ENCODE data around the gene CTIF.
"Not testable (repeated sequence)": the region's sequence is repeated elsewhere in the genome, so short reads cannot be mapped to it uniquely, and the experiment has no call there.

The CTIF gene

DNA sequence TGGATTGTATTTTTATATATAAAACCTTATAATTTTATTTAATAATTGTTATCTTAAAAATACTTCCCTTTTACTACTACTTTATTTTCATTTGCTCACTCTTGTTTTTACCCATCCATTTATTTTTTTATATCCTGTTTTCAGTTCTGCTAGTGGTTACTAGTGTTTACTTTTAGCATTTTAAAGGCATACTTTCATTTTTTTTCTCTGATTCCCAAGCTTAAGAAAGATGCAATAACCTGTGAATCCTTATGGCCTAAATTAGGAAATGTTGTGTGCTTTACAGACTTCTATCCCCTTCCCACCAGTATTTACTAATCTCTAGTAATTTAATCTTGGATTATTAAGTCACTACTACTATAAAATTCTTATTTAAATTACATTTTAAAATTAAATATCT lies 272.0 kb downstream of the CTIF start:
- DNase-seq, result no peak

DNA sequence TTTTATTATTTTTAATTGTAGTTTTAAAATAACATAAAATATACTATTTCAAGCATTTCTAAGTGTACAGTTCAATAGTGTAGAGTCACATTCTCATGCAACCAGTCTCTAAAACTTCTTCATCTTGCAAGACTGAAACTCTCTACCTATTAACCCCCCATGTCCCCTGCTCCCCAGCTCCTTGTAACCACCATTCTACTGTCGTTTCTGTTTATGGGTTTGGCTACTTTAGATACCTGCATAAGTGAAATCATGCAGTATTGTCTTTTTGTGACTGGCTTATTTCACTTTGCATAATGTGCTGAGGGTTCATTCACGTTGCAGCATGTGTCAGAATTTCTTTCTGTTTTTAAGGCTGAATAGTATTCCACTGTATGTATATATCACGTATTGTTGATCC lies 272.6 kb downstream of the CTIF start:
- DNase-seq, result no peak

DNA sequence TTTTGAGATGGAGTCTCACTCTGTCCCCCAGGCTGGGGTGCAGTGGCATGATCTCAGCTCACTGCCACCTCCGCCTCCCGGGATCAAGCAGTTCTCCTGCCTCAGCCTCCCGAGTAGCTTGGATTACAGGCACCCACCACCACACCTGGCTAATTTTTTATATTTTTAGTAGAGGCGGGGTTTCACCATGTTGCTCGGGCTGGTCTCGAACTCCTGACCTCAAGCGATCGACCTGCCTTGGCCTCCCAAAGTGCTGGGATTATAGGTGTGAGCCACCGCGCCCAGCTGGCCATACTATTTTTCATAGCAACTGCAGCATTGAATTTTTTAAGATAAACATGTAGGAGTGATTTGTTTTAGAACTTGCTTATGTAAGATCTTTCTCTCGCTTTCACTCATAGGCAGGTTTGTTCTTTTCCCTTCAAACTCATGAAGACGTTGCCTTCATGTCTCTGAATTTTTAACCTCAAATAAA lies 273.2 kb downstream of the CTIF start:
- not testable (repeated sequence) for DNase-seq

DNA sequence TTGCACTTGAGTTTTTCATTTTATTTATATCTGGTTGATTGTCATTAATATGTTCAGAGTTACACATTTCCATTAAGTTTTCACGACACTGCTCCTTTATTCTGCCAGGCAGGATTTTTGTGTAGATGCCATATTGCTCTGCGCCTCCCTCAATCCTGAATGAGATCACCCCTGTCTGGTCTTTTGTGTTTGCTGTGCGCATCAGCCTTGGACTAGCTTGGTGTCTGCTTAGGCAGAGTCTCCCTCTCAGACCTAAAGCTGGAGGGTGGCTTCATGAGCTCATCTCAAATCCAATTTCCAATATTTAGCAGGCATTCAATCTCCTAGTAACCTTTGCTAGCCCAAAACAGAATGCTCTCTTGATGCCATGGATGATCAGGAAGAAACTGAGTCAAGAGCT lies 274.5 kb downstream of the CTIF start:
- no peak for DNase-seq

DNA sequence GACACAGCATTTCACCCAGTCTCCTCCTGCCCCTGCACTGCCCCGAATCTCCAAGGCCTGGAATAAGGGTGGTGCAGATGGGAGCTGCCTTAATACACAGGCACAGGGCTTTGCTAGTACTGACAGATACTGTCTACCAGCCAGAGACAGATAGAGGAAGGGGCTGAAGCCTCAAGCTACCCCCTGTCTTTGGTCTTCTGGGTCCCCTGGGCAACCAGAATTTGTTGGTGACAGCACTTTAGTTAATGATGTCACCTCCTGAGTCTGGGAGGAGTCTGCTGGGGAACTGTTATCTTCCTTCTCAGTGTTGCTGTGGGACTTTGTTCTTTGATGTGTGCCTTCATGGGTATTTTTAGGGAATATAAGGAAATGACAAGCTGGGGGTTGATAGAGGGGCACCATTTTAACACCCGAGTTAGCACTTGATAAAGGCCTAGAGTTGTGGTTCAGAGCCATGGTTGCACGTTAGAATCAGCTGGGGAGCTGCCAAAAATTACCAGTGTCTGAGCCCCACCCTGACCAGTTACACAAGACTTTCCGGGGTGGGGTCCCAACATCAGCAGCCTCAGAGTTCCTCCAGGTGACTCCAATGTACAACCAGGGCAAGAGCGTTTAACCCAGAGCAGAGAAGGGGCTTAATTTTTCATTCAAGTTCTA lies 275.1 kb downstream of the CTIF start:
- DNase-seq, result no peak

DNA sequence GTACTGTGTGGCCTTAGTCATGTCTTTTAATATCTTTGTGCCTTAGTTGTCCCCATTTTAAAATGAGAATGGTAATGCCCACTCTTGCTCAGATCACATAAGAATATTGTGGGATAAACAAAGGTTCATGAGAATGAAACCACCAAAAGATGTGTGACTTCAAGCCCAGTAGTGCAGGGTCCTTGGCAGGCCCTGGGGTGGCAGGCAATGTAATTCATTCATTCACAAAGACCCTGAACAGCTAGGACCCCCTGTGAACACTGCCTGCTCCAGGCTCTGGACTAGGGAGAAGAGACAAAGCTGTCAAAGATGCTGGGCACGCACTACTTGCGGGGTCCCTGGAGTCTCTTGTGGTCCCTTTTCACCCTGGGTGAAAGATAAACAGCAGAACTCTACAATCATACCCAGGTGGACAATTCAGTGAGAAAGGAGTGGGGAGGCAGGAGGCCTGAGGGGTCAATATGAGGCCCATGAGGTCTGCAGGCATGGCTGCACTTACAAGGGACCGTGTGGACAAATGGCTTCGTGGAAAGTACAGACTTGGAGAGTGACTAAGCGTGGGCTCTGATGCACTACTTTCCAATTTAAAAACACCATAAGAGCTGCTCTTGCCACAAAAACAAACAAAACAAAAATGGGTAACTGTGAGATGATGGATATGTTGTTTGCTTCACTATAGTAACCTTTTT lies 275.8 kb downstream of the CTIF start:
- no peak for DNase-seq

DNA sequence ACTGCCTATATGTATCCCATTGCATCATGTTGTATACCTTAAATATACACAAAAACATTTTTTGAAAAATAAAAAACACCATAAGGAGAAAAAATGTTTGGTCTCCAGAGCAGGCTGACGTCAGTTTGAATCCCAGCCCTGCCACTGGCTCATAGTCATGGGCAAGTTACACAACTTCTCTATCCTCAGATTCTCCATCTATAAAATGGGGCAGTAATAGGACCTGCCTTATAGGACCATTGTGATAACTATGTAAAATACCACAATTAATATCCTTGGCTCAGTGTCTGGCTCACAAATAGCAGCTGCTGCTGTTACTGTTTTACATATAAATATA lies 276.3 kb downstream of the CTIF start:
- DNase-seq, result no peak

DNA sequence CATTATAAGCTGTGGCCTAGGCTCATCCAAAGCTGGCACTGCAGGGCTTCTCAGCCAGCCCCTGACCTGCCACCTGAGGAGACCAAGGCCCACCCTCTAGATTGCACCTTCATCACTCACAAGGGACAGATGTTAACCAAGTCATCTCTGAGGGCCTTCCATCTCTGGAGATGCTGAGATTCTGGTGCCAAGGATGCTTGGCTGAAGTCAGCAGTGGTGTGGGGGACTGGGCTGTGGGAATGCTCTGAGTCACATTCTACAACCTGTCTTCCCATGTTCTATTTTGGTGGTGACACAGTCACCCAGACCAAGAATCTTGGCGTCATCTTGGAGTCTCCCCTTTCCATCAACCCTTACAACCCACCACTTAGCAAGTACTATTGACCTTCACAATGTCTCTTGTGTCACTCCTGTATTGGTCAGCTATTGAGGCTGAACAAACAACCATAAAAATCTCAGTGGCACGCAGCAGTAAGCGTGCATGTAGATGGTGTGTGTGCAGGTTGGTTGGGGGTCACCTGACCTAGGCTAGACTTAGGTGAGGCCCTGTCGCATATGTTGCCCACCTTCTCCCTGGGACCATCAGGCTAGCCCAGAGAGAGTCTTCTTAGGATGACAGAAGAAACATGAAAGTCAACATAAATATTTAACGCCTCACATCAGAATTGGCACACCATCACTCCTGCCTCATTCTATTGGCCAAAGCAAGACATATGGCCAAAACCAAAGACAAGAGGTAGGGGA lies 276.9 kb downstream of the CTIF start:
- no peak for DNase-seq

DNA sequence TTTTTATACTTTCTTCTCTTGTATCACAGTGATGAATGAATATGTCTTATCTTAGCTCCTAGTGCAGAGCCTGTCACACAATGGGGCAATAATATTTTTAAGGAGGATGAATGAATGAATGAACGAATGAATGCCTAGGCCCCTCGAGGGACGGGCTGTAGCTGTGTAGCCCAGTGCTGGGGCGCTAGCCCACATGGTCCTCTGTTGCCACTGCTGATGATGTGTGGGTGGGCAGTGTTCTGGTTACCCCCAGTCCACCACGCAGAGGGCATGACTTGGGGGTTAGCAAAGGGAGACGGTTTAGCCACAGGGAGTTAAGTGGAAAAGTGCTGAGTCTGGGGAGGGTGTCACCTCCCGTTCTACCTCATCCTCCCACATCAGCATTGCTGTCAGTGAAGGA lies 277.7 kb downstream of the CTIF start:
- no peak for DNase-seq

DNA sequence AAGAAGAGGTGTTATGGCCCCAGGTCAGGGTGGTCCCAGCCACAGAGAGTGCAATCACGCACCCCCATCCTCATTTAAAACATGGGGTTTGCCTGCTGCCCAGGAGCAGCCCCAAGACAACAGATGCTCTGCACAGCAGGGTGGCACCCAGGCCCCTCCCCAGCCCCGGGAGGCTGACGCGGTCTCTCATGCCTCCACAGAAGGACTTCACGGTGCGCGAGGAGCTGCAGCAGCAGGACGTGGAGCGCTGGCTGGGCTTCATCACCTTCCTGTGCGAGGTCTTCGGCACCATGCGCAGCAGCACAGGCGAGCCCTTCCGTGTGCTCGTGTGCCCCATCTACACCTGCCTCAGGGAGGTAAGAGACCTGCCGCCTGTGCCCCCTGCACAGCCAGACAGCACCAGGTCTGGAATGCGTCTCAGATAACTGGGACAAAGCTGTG lies 278.2 kb downstream of the CTIF start:
- no peak for DNase-seq

DNA sequence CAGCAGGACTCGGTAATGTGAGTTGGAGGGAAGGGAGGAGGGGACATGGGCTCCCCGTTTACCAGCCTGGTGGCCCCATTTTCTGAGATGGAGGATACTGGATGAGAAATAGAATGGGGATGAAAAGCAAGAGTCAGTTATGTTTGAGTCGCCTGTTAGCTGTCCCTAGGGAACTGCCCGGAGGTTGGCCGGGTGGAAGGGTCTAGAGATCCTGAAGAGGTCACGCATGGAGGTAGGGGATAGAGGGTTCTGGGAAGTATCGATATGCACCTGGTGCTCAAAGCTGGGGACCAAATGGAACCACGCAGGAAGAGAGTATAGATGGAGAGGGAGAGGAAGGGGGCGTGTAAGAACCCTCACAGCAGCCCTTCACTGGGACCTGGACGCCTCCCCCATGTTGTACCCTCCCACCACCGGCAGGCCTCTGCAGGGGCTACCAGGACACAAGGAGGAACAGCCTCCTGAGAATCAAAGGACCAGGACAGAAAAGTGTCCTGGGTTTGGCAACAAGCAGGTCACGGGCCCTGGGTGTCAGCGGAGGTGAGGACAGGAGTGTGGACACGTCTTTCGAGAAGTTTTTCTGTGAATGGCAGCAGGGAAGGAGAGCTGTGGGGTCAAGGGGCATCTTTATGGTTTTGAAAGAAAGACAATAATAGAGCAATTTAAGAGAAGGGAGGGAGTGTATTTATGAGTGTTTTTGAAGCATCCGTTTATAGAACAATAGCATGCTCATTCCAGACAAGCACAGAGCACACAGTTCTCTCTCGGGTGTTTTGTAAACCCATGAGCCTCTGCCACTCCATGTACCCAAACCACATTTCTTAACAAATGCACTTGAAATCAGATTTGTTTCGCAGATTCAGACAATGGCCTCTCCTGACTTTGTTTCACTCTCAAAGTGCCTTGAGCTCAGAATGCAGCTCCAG lies 279.8 kb downstream of the CTIF start:
- DNase-seq, result no peak

DNA sequence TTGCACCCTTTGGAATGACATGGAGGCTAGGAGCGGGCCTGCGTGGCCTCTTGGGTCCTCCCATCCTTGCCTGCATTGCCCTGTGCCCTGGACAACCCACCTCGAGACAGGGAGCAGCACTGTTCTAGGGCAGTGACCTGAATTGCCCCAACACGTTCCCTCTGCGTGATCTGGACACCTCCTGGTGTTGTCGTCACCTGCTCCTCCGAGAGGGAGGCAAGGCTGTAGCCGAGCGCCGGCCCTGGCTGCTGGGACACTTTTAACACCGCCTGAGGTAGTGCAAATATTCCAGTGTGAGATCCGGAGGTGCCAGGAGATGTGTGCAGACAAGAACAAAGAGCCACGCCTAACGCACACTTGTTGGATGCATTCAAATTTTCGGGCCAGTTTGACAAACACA lies 280.4 kb downstream of the CTIF start:
- no peak for DNase-seq

DNA sequence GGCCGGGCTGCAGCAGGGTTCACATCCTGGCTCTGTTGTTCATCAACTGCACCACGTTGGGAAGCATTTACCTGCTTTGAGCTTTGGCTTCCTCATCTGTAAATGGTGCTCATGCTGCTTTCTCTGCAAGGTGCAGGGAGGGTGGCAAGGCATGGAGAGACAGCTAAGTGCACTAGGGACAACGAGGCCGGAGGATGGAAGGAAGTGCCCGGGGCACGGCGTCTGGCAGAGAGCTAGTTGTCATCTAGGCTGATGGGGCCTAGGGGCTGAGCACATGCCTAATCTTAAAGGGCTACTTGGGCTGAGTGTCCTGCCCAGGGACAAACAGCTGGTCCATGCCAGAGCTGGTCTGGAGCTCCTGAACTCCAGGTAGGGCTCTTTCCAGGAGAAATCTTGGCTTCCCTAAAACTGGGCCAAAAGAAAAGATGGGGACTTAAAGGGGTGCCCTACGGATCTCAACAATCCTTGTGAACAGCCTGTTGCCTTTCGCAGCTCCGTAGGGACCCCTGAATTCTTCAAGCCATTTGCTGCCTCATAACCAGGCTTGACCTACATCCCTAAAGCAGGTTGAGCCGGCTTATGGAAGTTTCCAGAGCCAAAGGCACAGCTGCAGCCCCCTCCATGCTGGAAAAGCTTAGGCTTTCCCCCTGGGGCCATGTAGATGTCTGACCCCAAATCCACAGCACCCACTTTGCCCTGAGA lies 281.1 kb downstream of the CTIF start:
- no peak for DNase-seq

DNA sequence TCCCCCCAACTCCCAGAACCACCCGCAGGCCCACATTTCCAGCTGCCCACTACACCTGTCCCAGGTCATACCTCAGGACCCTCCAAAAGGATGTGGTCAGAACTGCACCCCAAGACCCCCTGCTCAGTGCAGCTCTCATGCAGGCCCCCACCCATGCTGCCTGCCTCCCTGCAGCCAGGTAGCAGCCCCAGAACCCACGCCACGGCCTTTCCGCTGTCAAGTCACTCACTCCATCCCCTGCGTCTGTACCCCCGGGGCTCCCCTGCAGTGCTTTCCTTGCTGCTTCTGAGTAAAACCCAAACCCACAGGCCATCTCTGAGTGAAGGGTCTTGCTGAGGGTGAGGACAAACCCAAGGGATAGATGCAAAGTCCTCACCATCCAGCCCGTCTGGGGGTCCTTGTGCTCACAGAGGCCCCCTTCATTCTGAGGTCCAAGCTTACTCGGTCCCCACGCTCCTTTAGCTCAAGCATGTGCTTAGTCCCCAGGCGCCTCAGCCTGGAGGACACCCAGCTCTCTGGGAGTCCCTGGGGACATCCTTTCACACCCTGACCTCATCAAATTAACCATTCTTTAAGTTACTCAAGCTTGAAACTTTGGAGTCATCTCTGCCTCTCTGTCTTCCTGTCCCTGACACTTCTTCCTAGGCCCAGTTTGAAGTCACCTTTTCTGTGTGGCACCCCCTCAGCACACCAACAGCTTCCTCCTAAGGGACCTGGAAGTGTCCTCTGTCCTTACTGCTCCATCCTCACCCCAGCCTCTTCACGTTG lies 281.8 kb downstream of the CTIF start:
- no peak for DNase-seq

DNA sequence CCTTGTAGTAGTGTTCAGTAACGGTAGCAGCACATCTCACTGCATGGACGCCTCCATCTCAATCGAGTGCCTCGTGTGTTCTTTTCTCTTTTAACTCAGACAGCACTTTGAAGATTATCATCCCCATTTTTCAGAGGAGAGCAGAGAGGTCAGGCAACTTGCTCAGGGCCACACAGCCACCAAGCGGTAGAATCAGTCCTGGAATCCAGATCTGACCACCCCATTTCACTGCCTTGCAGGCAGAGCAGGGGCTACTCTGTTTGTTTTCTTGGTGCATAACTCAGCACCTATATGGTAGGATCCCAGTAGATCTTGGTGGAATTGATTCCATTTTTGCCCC lies 282.4 kb downstream of the CTIF start:
- DNase-seq, result no peak

DNA sequence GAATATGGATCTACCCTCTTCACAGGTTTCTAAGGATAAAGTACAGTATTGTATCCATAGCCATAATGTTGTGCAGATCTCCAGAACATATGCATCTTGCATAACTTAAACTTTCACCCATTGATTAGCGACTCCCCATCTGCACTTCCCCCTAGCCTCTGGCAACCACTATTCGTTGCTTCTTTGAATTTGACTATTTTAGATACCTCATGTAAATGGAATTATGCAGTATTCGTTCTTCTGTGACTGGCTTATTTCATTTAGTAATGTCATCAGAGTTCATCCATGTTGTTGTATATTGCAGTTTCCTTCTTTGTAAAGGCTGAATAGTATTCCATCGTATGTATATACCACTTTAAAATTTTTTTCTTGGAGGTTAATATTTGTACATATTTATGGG lies 283.0 kb downstream of the CTIF start:
- DNase-seq, result no peak

DNA sequence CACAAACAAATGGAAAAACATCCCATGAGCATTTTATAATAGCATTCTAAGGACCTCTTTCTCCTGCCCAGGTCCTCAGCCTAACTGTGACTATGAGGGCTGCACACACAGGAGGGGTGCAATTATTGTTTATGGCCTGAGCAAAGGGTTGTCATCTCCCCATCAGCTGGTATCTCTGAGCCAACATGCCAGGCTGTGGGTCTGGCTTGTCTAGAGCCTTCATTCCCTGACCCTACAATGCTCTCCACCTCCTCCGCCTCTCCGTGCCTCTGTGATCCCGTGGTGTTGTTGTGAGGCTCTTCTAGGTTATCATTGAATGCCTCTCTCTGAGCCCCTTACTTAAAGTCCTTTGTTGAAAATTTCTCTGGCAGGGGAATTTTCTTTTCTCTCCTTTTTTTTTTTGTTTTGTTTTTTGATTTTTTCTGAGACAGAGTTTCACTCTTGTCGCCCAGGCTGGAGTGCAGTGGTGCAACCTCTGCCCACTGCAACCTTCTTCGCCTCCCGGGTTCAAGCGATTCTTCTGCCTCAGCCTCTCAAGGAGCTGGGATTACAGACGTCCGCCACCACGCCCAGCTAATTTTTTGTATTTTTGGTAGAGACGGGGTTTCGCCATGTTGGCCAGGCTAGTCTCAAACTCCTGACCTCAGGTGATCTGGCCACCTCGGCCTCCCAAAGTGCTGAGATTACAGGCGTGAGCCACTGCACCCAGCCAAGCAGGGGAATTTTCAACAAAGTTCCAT lies 285.6 kb downstream of the CTIF start:
- no peak for DNase-seq

DNA sequence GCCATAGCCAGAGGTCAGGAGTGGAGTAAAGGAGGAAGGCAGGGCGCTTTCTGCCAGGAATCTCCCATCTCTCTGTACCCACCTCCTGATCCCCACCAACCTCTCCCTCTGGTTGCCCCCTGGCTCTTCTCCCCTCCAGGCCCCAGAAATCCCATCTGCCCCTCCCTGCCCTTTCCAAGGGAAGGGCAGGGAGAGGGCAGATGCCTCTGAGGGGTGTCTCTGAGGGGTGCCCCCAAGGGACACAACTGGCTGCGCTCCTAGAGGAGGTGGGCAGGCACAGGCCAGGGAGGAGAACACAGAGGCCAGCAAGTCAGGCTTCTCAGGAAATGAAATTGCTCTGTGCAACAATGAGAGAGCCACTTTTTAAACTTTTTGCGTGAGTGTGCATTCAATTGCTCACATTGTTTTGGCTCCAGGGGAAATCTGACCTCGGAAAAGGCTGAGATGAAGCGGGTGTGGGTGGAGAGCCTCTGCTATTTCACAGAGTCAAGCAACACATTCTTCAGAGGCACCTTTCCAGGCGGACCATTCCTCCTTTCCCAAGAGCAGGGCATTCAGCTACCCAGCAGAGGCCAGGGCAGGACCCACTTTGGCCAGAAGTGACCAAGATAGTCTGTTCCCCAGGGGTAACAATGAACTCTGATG lies 286.4 kb downstream of the CTIF start:
- no peak for DNase-seq

DNA sequence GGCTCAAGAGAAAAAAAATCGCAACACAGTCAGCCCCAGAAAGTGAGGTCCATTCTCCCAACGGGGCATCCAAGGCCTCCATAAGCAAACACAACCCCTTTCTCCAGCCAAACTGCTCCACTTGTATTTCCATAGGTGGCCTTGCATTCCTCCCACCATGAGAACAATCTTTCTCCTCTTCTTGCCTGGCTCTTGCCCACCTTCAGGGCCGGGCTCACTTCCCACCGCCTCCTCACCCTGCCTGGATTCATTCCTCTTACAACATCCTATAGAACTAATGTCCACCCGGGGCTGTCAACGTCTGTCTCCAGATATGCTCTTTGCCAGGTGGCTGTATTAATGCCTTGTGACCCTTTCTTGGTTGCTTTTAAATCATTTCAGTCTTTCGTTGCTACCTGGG lies 287.4 kb downstream of the CTIF start:
- no peak for DNase-seq

DNA sequence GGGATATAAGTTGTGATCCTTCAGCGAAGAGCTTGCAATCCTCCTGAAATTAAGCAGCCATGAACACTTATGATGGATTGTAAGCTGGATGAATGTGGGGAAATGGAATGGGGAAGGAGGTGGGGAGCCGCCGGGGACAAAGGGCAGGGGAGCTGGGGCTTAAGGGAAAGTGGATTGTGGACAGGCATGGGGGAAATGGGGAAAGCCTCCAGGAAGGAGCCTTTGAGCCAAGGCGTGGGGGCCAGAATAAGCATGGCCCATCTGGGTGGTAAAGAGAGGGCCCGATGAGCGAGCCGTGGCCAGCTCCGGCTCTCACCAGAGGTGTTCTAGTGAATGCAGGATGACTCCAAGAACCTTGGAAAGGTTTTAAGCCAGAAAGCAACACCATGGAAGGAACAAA lies 288.0 kb downstream of the CTIF start:
- DNase-seq, result no peak

Data from NCI-H526 treated with DMSO at 0.1 percent for 48 hours (cell line).